Sigmoid colon (tissue), 7 donors: ENCODE results near the gene ICA1L. TPM values are rescaled to one million over a fixed set of nuclear protein-coding genes. Genes with fewer than 3 reads are reported as not detected.

Experiments used
- DNase-seq: peaks from one replicate; pipeline ENCODE4 v3.0.0-alpha.2; 2019
- H3K27ac ChIP-seq, 4 donors: fragments of 200-600 bp; sonication (generic); one replicate each; pipeline ENCODE4 v1.5.1; 2016 to 2019; ENCODE audit warnings: mild to moderate bottlenecking in 1 of 4
- H3K27me3 ChIP-seq, 3 donors: fragments of 200-600 bp; sonication (generic); one replicate each; pipeline ENCODE4 v1.5.1; 2019; ENCODE audit warnings: mild to moderate bottlenecking in 1 of 3
- H3K36me3 ChIP-seq, 4 donors: fragments of 200-600 bp; sonication (generic); one replicate each; pipeline ENCODE4 v1.5.1; 2016 to 2019
- H3K4me1 ChIP-seq, 4 donors: fragments of 200-600 bp; sonication (generic); one replicate each; pipeline ENCODE4 v1.5.1; 2017 to 2019
- H3K4me3 ChIP-seq, 4 donors: fragments of 200-600 bp; sonication (generic); one replicate each; pipeline ENCODE4 v1.5.1; 2017 to 2019; ENCODE audit warnings: mild to moderate bottlenecking in 2 of 4, moderate library complexity in 1 of 4
- H3K9me3 ChIP-seq, 4 donors: fragments of 200-600 bp in 3 of 4; sonication (generic) in 3 of 4; one replicate each; pipeline versions ENCODE4 v1.5.1 to v1.6.1; 2013 to 2019
- CTCF ChIP-seq, 4 experiments: fragments of 450-650 bp in 3 of 4; fragments of 200-600 bp in 1 of 4; IDR thresholded peaks; one replicate each; pipeline ENCODE4 v1.5.1; 2016 to 2019; ENCODE audit warnings: antibody characterized with exemption in 4 of 4, mild to moderate bottlenecking in 3 of 4, moderate library complexity in 2 of 4
- EP300 ChIP-seq, 4 donors: sonication (generic); formaldehyde crosslinking; IDR thresholded peaks; one replicate each; pipeline ENCODE4 v1.6.1; 2017; ENCODE audit warnings: antibody characterized with exemption in 4 of 4
- POLR2A ChIP-seq, 2 donors: fragments of 450-650 bp; IDR thresholded peaks; one replicate each; pipeline ENCODE4 v1.6.1; 2016; ENCODE audit warnings: antibody characterized with exemption in 2 of 2, mild to moderate bottlenecking in 2 of 2, moderate library complexity in 2 of 2
- POLR2AphosphoS5 ChIP-seq, 4 donors: sonication (generic); formaldehyde crosslinking; IDR thresholded peaks; one replicate each; pipeline ENCODE4 v1.6.1; 2017; ENCODE audit warnings: antibody characterized with exemption in 4 of 4
- WGBS, 2 donors: extraction: QIAGEN DNeasy Blood & Tissue Kit; methylation state at CpG; one replicate each; pipeline ENCODE4 v1.1.7; 2013; 5-methylcytosine and 5-hydroxymethylcytosine counted together
- intact Hi-C: fragments of 100-400 bp; cut with DNase I; formaldehyde crosslinking; loops from one replicate; pipeline ENCODE4 v1.15.1; 2023
- polyA plus RNA-seq, 3 donors: library from polyadenylated mRNA; stranded (reverse); fragments of 200-250 nt; gene quantifications; one replicate each; pipeline ENCODE4 v1.2.3, GENCODE V29; 2013
- total RNA-seq, 4 donors: library from RNA; depleted of rRNA; stranded (reverse); fragments of >200 nt; gene quantifications; one replicate each; pipeline ENCODE4 v1.1.0, GENCODE V29; 2016
- donor health status: healthy with polysubstance abuse.
- donor health status: Bipolar disorder and iron deficiency.
- donor health status: healthy.

The ICA1L gene
- total and polyA plus RNA-seq, 7 donors: 0.46 to 28.8 (median 15.7) TPM

DNA sequence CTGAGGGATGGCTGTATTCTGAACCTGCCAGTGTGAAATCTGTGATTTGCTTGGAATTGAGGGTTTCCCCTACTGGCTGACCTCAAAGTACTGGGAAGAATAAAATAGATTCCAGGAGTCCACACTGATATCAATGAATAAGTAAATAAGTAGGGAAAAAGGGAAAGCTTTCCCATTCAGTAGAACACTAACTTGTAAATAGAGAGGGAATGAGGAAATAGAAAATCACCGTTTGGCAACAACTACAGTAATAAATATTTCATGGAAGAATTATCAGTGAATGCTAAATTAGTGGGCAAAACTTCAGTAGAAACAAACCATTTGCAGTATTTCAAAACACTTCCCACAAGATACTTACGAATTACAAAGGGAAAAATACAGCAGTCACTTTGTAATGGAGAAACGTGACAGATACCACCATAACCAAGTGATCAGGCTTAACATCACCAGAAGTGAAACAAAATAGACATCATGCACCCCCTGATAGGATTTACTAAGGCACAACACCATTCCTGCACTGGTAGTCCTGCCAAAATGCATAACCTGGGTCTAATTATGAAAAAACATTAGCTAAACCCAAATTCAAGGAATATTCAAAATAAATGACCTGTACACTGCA, 88.5 kb downstream of the ICA1L start:
- TF ChIP-seq POLR2A (IDR thresholded peaks at IDR 0.05) (no peak), CTCF (IDR thresholded peaks at IDR 0.05) (no peak), EP300 (IDR thresholded peaks at IDR 0.05) (no peak), POLR2AphosphoS5 (IDR thresholded peaks at IDR 0.05) (peak in 1 of 4 donors; percentile 12)
- H3K36me3 ChIP-seq: peaks cover 4 to 39% (median 5%) of the 10 kb centered on the region in 4 donors
- 80 to 85% methylated on average over 3 of the region's 3 CpGs for WGBS, 2 donors
- no peaks in the 10 kb centered on the region for H3K27me3 ChIP-seq
- no peak overlapping the region for H3K4me3 ChIP-seq
- no peak for DNase-seq
- intact Hi-C loops: no loop called here
- H3K27ac ChIP-seq: peak overlapping the region in 1 of 4 donors; percentile 15
- H3K4me1 ChIP-seq: no peaks in the 10 kb centered on the region
- H3K9me3 ChIP-seq: no peaks in the 10 kb centered on the region

GRCh38 chr2:202780514-202781021, 91.0 kb downstream of the ICA1L start:
- DNase-seq: no peak
- Histone ChIP-seq H3K4me1 (no peaks in the 10 kb centered on the region), H3K36me3 (peaks cover 4 to 36% (median 5%) of the 10 kb centered on the region in 4 donors), H3K27ac (no peak overlapping the region), H3K27me3 (no peaks in the 10 kb centered on the region), H3K4me3 (no peak overlapping the region), H3K9me3 (no peaks in the 10 kb centered on the region)
- no peak for TF ChIP-seq EP300 (IDR thresholded peaks at IDR 0.05)
- TF ChIP-seq POLR2A (IDR thresholded peaks at IDR 0.05): no peak
- TF ChIP-seq CTCF (IDR thresholded peaks at IDR 0.05): no peak
- TF ChIP-seq POLR2AphosphoS5 (IDR thresholded peaks at IDR 0.05): no peak
- intact Hi-C loops: no loop called here

- WGBS, 2 donors: 77 to 81% methylated on average over 2 of the region's 2 CpGs
- intact Hi-C loops: no loop called here
- no peaks in the 10 kb centered on the region for H3K27me3 ChIP-seq
- no peak overlapping the region for H3K4me3 ChIP-seq
- no peaks in the 10 kb centered on the region for H3K4me1 ChIP-seq
- peaks cover 0 to 29% (median 3%) of the 10 kb centered on the region in 4 donors for H3K36me3 ChIP-seq
- no peak overlapping the region for H3K27ac ChIP-seq
- no peaks in the 10 kb centered on the region for H3K9me3 ChIP-seq
- no peak for DNase-seq
- TF ChIP-seq POLR2A (IDR thresholded peaks at IDR 0.05) (no peak), EP300 (IDR thresholded peaks at IDR 0.05) (no peak), POLR2AphosphoS5 (IDR thresholded peaks at IDR 0.05) (no peak), CTCF (IDR thresholded peaks at IDR 0.05) (no peak)
Observed at GRCh38 chr2:202778217-202778616, 93.3 kb downstream of the ICA1L start.

DNA sequence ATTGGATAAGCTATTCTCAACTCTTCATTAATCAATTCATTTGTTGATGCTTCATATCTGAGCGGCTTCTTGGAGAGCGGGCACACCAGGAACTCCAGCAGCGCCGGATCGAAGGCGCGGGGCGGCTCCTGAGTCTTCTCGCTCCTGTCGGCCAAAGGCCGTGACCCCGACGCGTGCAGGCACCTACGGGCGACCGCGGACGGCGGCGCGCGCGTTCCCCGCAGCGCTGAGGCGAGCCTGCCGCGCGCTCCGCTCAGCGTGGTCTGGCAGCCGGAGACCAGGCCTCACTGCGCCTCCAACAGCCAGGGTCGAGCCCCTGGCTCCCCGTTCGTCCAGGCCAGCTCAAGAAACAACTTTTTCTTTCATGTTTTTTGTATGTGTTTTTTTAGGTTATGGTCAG, 97.5 kb downstream of the ICA1L start:
- Histone ChIP-seq H3K9me3 (no peaks in the 10 kb centered on the region), H3K27ac (no peak overlapping the region), H3K4me3 (no peak overlapping the region), H3K36me3 (peaks cover 0 to 24% (median 3%) of the 10 kb centered on the region in 4 donors), H3K4me1 (peaks cover 0 to 8% (median 0%) of the 10 kb centered on the region in 4 donors), H3K27me3 (no peaks in the 10 kb centered on the region)
- intact Hi-C loops: no loop called here
- TF ChIP-seq POLR2A (IDR thresholded peaks at IDR 0.05) (no peak), EP300 (IDR thresholded peaks at IDR 0.05) (no peak), POLR2AphosphoS5 (IDR thresholded peaks at IDR 0.05) (no peak), CTCF (IDR thresholded peaks at IDR 0.05) (no peak)
- WGBS, 2 donors: 94 to 96% methylated on average over 37 of the region's 37 CpGs
- DNase-seq: no peak
